NT2/D1 (cell line): ENCODE results near the gene FYTTD1.
A peak's percentile ranks its signal among the peaks of the same experiment; 100 is the strongest.

Experiments
- DNase-seq: peaks from one replicate; pipeline ENCODE4 v3.0.0-alpha.2; 2011; ENCODE audit warnings: low read depth, low spot score
- H3K27me3 ChIP-seq: 2 replicates; pipeline ENCODE4 v1.6.0; 2011; ENCODE audit warnings: mild to moderate bottlenecking; ENCODE audit not compliant: insufficient read length, insufficient read depth
- H3K36me3 ChIP-seq: 2 replicates; pipeline ENCODE4 v1.6.1; 2011; ENCODE audit warnings: mild to moderate bottlenecking, low read length, mixed read lengths; ENCODE audit not compliant: insufficient read depth, insufficient read length
- H3K4me1 ChIP-seq: 2 replicates; pipeline ENCODE4 v1.5.1; 2011; ENCODE audit not compliant: insufficient read depth, insufficient read length
- H3K4me3 ChIP-seq: 2 replicates; pipeline ENCODE4 v1.5.1; 2011; ENCODE audit warnings: low read depth; ENCODE audit not compliant: insufficient read length
- H3K9ac ChIP-seq: 2 replicates; pipeline ENCODE4 v1.6.0; 2011; ENCODE audit warnings: low read depth; ENCODE audit not compliant: insufficient read length
- H3K9me3 ChIP-seq: 2 replicates; pipeline ENCODE4 v1.5.1; 2011; ENCODE audit warnings: mild to moderate bottlenecking, low read length; ENCODE audit not compliant: insufficient read depth
- SUZ12 ChIP-seq: IDR thresholded peaks from 2 replicates; pipeline ENCODE4 v1.6.1; 2011; ENCODE audit not compliant: insufficient read length, insufficient read depth; ENCODE audit errors: extremely low read depth
- YY1 ChIP-seq: IDR thresholded peaks from 2 replicates; pipeline ENCODE4 v1.6.1; 2011; ENCODE audit not compliant: insufficient read length, insufficient read depth
- ZNF274 ChIP-seq: IDR thresholded peaks from 2 replicates; pipeline ENCODE4 v1.6.1; 2011; ENCODE audit warnings: mild to moderate bottlenecking, low read depth, low read length

FYTTD1 gene

DNA sequence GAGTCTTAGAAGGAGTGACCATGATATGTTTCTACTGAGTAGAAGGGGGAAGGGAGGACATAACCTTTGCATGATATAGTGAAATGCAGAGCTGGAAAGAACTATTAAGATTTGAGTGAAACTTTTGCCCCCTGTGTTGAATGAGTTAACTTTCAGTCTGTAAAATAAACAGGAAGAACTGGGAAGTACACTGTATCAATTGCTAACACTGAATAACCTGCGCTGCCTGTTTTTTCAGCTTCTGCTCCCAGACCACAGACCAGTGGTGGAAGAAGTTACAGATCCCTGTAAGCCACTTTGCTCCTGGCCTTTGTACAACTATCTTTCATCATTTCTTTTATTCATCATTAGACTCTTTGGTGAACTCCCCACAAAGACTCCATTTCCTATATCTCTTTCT lies 37.7 kb downstream of the FYTTD1 start:
- Histone ChIP-seq H3K36me3 (peaks cover 3% of the 10 kb centered on the region), H3K27me3 (peaks cover 15% of the 10 kb centered on the region), H3K4me1 (no peaks in the 10 kb centered on the region), H3K9ac (no peak overlapping the region), H3K4me3 (no peak overlapping the region), H3K9me3 (no peaks in the 10 kb centered on the region)
- DNase-seq = no peak
- TF ChIP-seq SUZ12 = no peak
- TF ChIP-seq YY1 = no peak
- TF ChIP-seq ZNF274 = no peak

DNA sequence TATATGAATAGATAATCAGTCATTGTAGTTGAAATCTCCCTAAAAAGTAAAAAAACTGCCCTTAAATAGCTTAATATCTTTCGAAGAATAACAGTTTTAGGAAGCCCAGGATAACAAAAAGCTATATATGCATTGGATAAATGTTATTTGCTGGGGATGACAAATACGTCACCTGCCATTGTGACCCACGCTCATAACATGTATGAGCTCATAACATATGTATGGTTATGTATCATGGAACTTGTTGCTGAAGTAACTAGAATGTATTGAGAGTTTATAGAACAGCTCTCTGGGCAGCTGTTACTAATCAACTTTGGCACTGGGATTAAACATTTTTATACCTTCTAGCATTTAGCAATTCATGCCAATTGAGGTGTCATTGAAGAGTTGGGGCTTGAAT lies 39.6 kb downstream of the FYTTD1 start:
- TF ChIP-seq ZNF274 (no peak), YY1 (no peak), SUZ12 (no peak)

DNA sequence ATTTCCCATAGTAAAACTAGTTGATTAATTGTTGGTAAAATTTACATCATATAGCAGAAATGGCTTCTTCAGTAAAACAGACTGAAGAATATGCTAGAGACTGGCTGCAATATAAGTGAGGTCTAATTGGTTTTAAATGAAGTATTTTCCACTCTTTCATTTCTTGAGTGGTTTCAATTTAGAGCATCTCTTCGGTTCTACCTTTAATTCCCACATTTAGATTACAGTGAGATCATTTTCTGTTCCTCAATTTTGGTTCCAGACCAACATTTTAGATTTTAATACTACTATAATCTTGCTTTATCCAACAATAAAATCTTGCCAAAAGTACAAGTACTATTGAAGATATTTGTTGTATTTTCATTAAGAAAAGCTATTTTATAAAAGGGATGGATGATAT lies 40.4 kb downstream of the FYTTD1 start:
- no peaks in the 10 kb centered on the region for H3K36me3 ChIP-seq
- H3K4me1 ChIP-seq = no peaks in the 10 kb centered on the region
- peaks cover 15% of the 10 kb centered on the region for H3K27me3 ChIP-seq
- H3K9ac ChIP-seq = no peak overlapping the region
- no peak for DNase-seq
- H3K4me3 ChIP-seq = no peak overlapping the region
- no peaks in the 10 kb centered on the region for H3K9me3 ChIP-seq
- TF ChIP-seq SUZ12 (no peak), YY1 (no peak)

More for the DNA sequence above, 39.6 kb downstream of the FYTTD1 start:
- H3K36me3 ChIP-seq = peaks cover 1% of the 10 kb centered on the region
- H3K9ac ChIP-seq = no peak overlapping the region
- H3K4me3 ChIP-seq = no peak overlapping the region
- H3K27me3 ChIP-seq = peaks cover 15% of the 10 kb centered on the region
- no peaks in the 10 kb centered on the region for H3K9me3 ChIP-seq
- H3K4me1 ChIP-seq = no peaks in the 10 kb centered on the region
- no peak for DNase-seq

DNA sequence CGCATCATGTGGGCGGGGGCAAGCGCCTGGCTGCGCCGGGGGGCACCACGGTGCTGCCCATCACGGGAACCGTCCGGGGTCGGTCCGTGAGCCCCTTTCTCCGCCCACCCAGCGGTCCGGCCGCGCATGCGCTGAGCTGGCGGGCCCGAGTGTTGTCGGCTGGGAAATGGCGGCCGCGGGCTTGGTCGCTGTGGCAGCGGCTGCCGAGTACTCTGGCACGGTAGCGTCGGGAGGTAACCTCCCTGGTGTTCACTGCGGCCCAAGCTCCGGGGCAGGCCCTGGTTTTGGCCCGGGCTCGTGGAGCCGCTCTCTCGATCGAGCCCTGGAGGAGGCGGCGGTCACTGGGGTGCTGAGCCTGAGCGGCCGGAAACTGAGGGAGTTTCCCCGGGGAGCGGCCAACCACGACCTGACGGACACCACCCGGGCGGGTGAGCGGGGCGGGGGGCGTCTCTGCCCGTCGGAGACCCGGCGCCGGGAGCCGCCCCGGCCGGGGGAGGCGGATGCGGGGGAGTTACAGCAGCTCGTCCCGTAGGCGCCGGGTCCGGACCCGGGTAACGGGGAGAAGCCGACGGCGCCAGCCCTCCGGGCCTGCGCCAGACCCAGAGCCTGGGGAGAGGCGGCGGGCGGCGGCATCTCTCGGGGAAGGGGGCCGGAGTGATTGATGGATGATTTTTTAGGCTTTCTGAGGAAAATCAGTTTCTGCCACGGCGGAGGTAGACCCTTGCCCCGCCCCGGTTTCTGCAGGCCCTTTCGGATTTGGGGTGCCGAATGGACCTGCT lies 41.6 kb downstream of the FYTTD1 start, which contains the start of gene LRCH3:
LRCH3 (plus strand) TSS at position 142 of the 779 bp plus-strand sequence; CDS start at position 167, 25 bp downstream.
- no peaks in the 10 kb centered on the region for H3K4me1 ChIP-seq
- TF ChIP-seq ZNF274 (no peak), YY1 (peak; percentile 68)
- H3K9me3 ChIP-seq = no peaks in the 10 kb centered on the region
- H3K4me3 ChIP-seq = peak within 1 kb of the TSS; percentile 97
- no peaks in the 10 kb centered on the region for H3K36me3 ChIP-seq
- H3K27me3 ChIP-seq = peaks cover 15% of the 10 kb centered on the region
- peak within 1 kb of the TSS; percentile 99 for H3K9ac ChIP-seq
- DNase-seq = peak; percentile 74

DNA sequence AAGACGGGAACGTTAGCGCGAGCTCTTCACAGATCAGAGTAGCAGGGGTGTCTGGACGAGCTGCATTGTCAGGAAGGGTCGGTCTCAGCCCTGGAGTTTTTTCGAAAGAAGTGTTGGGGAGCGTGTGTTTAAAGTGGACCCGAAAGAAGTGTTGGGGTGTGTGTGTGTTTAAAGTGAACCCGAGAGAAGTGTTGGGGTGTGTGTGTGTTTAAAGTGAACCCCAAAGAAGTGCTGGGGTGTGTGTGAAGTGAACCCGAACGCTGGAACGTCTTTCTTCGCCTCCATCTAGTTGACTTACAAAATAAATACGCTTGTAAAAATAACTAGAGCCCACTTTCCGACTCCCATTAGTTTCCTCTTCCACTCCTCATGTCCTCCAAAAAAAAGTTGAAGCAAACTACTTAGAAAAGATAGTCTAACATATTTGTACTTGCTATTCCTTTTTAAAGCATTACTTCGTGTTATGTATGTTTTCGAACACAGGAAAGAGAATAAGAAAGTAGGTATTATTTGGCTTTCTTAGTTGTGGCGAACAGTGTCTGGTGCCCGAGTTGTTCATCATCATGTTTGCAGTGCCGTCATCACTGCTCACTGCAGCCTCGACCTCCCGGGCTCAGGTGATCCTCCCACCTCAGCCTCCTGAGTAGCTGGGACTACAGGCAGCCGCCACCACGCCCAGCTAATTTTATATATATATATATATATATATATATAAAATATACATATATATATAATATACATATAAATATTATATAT lies 42.4 kb downstream of the FYTTD1 start:
- Histone ChIP-seq H3K4me1 (no peaks in the 10 kb centered on the region), H3K9ac (peak overlapping the region; percentile 99), H3K4me3 (peak overlapping the region; percentile 97), H3K36me3 (no peaks in the 10 kb centered on the region), H3K27me3 (peaks cover 15% of the 10 kb centered on the region), H3K9me3 (no peaks in the 10 kb centered on the region)
- TF ChIP-seq YY1 = no peak
- TF ChIP-seq SUZ12 = no peak
- TF ChIP-seq ZNF274 = no peak
- DNase-seq = no peak

DNA sequence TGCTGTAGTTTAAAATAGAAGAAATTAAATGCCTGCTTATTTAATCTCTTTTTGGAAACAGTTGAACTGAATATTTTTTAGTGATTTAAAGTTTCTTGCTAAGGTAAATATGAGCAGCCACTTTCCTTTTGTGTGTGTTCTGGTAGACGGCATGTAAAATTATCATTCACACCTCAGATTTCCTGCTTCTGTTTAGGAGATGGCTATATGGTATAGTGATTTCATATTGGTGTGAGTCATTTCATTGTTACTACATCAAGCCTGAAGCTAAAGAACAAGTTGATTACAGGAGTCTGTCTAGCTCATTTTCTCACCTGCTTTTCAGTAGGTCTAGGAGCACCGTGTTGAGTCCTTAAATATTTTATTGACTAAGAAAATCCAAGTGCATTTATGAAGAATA lies 43.6 kb downstream of the FYTTD1 start:
- peaks cover 15% of the 10 kb centered on the region for H3K27me3 ChIP-seq
- H3K9me3 ChIP-seq = no peaks in the 10 kb centered on the region
- no peak overlapping the region for H3K4me3 ChIP-seq
- H3K9ac ChIP-seq = no peak overlapping the region
- no peak for DNase-seq
- TF ChIP-seq ZNF274 (no peak), SUZ12 (no peak), YY1 (no peak)
- no peaks in the 10 kb centered on the region for H3K4me1 ChIP-seq
- H3K36me3 ChIP-seq = no peaks in the 10 kb centered on the region

DNA sequence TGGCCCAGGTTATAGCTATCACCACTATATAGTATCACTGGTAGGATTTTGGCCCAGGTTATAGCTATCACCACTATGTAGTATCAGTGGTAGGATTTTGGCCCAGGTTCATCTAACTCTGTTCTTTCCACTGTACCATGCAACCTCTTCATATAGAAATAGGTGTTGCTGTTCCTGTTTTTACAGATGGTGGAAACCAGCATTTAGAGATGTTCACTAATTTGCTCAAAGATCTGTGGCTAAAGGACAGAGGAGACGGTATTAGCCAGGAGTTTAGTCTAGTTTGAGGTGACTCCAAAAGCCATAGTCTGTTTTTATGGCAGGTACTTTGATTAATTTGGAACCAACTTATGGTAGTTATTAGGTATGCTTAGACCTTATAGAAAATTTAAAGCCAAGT lies 44.4 kb downstream of the FYTTD1 start:
- H3K27me3 ChIP-seq = peaks cover 13% of the 10 kb centered on the region
- H3K9me3 ChIP-seq = no peaks in the 10 kb centered on the region
- no peak for DNase-seq
- no peak overlapping the region for H3K9ac ChIP-seq
- peaks cover 2% of the 10 kb centered on the region for H3K36me3 ChIP-seq
- H3K4me3 ChIP-seq = no peak overlapping the region
- TF ChIP-seq SUZ12 (no peak), YY1 (no peak), ZNF274 (no peak)
- H3K4me1 ChIP-seq = no peaks in the 10 kb centered on the region
